Panc1 (cell line): Measurements from ENCODE around the gene COX5A. TPM values are rescaled to one million over a fixed set of nuclear protein-coding genes. Genes with fewer than 3 reads are reported as not detected.

Experiments
- ATAC-seq: fragments of 200-7000 bp; cut with Tn5 transposase; 2 replicates; pipeline ENCODE4 v1.9.1; 2020; ENCODE audit warnings: mild to moderate bottlenecking, moderate library complexity
- BruUV-seq: library from RNA; stranded (reverse); fragments of 400-500 nt; replicated peaks from 2 replicates; lab custom pipeline; 2021; lab: Mats Ljungman, UMichigan
- CTCF ChIA-PET: fragments of 300-600 bp; sonication (Branson Sonifier 250); formaldehyde crosslinking; loops from one replicate; lab custom pipeline; 2022; ENCODE audit warnings: antibody characterized with exemption; lab: Charles Lee
- POLR2A ChIA-PET: fragments of 300-600 bp; sonication (Branson Sonifier 250); formaldehyde crosslinking; loops from one replicate; lab custom pipeline; 2022; ENCODE audit warnings: antibody characterized with exemption; lab: Charles Lee
- DNase-seq: peaks from one replicate; pipeline ENCODE4 v3.0.0-alpha.2; 2010; ENCODE audit warnings: low read depth, low spot score
- H3K27ac ChIP-seq: 2 replicates; pipeline ENCODE4 v1.5.1; 2011; ENCODE audit warnings: mild to moderate bottlenecking, low read length, inconsistent platforms
- H3K27me3 ChIP-seq: fragments of 200-500 bp; sonication (Bioruptor generic); 2 replicates; pipeline ENCODE4 v1.6.0; 2014; ENCODE audit warnings: low read length, inconsistent platforms; ENCODE audit not compliant: control insufficient read depth, insufficient read depth
- H3K36me3 ChIP-seq: fragments of 200-500 bp; sonication (Bioruptor generic); 2 replicates; pipeline ENCODE4 v1.5.1; 2014; ENCODE audit warnings: inconsistent platforms, mild to moderate bottlenecking, low read length, moderate library complexity; ENCODE audit not compliant: control insufficient read depth, insufficient read depth
- H3K4me1 ChIP-seq: 2 replicates; pipeline ENCODE4 v1.5.1; 2011; ENCODE audit warnings: inconsistent platforms, mild to moderate bottlenecking, low read length, moderate library complexity; ENCODE audit not compliant: control insufficient read depth, insufficient read depth
- H3K4me3 ChIP-seq, 2 experiments: 2 replicates each; pipeline ENCODE4 v1.5.1; 2011 to 2012; ENCODE audit warnings: low read depth in 2 of 2, low read length in 2 of 2, mild to moderate bottlenecking in 2 of 2, inconsistent platforms in 1 of 2, moderate library complexity in 1 of 2
- H3K9me3 ChIP-seq: fragments of 200-500 bp; sonication (Bioruptor generic); 2 replicates; pipeline ENCODE4 v1.5.1; 2014; ENCODE audit warnings: low read depth, mild to moderate bottlenecking, inconsistent platforms, low read length, moderate library complexity; ENCODE audit not compliant: control insufficient read depth, insufficient read depth
- CTCF ChIP-seq: fragments of 450-650 bp; IDR thresholded peaks from 2 replicates; pipeline ENCODE4 v1.5.1; 2017; ENCODE audit warnings: mild to moderate bottlenecking
- POLR2AphosphoS5 ChIP-seq: IDR thresholded peaks from 2 replicates; pipeline ENCODE4 v1.6.1; 2012; ENCODE audit warnings: mild to moderate bottlenecking, low read depth, low read length, moderate library complexity
- SIN3A ChIP-seq: IDR thresholded peaks from 2 replicates; pipeline ENCODE4 v1.6.1; 2012; ENCODE audit warnings: low read depth, mild to moderate bottlenecking, low read length, moderate library complexity, borderline replicate concordance; ENCODE audit not compliant: insufficient read depth
- TCF7L2 ChIP-seq: IDR thresholded peaks from 2 replicates; pipeline ENCODE4 v1.6.1; 2011; ENCODE audit warnings: mild to moderate bottlenecking, low read depth, low read length, inconsistent platforms
- in situ Hi-C: cut with HindIII; loops from 2 replicates; pipeline ENCODE4 v1.10.0; 2016; ENCODE audit warnings: low sequenced_read_pairs, low pct_unique_long_range_greater_than_20kb
- intact Hi-C: fragments of 100-400 bp; cut with micrococcal nuclease; formaldehyde crosslinking; loops from one replicate; pipeline ENCODE4 v1.10.0; 2022; ENCODE audit not compliant: unreplicated experiment
- total RNA-seq: library from RNA; stranded (reverse); gene quantifications from one replicate; pipeline ENCODE4 v1.2.1, GENCODE V29; 2021; ENCODE audit not compliant: unreplicated experiment
- TF ChIP-seq, protein P1 (sequence below), 2 experiments: IDR thresholded peaks; 2 replicates each; pipeline ENCODE4 v1.6.1; 2011 to 2012; ENCODE audit warnings: low read depth in 2 of 2, control low read depth in 1 of 2, low read length in 1 of 2, mild to moderate bottlenecking in 1 of 2, moderate library complexity in 1 of 2; ENCODE audit not compliant: insufficient read depth in 1 of 2

The COX5A gene
- total RNA-seq, 1 experiment from 2014 or later = 353 TPM

DNA sequence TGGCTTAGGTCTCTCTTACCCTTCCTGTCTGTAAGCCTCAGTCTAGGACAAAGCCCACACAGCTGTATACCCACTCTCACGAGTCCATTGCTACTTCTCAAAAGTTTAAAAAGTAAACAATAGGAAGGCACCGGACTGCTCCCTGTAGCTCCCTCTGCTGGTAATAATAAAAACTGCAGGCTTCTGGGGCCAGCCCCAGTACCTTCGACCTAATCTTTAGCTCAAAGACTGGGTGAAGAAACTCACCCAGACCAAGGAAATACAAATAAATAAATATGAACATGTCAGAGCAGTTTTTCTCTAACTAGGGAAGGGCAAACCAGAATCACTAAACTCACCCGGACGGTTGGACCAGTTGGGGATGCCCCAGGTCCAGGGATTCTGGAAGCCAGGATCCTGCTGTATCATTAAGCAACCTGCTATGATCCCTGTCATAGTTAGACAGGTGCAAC, 36.2 kb downstream of the COX5A start:
- POLR2A ChIA-PET = interaction anchor here (0.5 kb wide), 1 partner anchor 24 kb away, joined by 5 read pairs; no protein-coding TSS in a partner anchor
- BruUV-seq = no TSS peak
- Histone ChIP-seq H3K27ac (no peak overlapping the region), H3K4me3 (no peak overlapping the region), H3K36me3 (peaks cover 18% of the 10 kb centered on the region; the same call in 1 of the 2 replicates), H3K4me1 (peaks cover 7% of the 10 kb centered on the region; the same call in 1 of the 2 replicates), H3K9me3 (no peaks in the 10 kb centered on the region), H3K27me3 (no peaks in the 10 kb centered on the region)
- TF ChIP-seq CTCF (peak; percentile 97), SIN3A (no peak), POLR2AphosphoS5 (peak; percentile 18; the same call in 1 of the 2 replicates), TCF7L2 (no peak)
- intact Hi-C loops = no loop called here
- ATAC-seq (peak; percentile 52), DNase-seq (peak; percentile 54)
- in situ Hi-C loops = no loop called here
- CTCF ChIA-PET = interaction anchor here (0.5 to 1.6 kb wide), 12 partner anchors 13 to 238 kb away, joined by 3 to 12 read pairs (median 4); partner anchors contain the start of gene COX5A

- H3K4me3 ChIP-seq = no peak overlapping the region
- in situ Hi-C loops = no loop called here
- no peaks in the 10 kb centered on the region for H3K27me3 ChIP-seq
- TF ChIP-seq TCF7L2 (no peak), CTCF (no peak), POLR2AphosphoS5 (no peak; the same call in 1 of the 2 replicates), SIN3A (no peak)
- TF ChIP-seq, protein P1, sequence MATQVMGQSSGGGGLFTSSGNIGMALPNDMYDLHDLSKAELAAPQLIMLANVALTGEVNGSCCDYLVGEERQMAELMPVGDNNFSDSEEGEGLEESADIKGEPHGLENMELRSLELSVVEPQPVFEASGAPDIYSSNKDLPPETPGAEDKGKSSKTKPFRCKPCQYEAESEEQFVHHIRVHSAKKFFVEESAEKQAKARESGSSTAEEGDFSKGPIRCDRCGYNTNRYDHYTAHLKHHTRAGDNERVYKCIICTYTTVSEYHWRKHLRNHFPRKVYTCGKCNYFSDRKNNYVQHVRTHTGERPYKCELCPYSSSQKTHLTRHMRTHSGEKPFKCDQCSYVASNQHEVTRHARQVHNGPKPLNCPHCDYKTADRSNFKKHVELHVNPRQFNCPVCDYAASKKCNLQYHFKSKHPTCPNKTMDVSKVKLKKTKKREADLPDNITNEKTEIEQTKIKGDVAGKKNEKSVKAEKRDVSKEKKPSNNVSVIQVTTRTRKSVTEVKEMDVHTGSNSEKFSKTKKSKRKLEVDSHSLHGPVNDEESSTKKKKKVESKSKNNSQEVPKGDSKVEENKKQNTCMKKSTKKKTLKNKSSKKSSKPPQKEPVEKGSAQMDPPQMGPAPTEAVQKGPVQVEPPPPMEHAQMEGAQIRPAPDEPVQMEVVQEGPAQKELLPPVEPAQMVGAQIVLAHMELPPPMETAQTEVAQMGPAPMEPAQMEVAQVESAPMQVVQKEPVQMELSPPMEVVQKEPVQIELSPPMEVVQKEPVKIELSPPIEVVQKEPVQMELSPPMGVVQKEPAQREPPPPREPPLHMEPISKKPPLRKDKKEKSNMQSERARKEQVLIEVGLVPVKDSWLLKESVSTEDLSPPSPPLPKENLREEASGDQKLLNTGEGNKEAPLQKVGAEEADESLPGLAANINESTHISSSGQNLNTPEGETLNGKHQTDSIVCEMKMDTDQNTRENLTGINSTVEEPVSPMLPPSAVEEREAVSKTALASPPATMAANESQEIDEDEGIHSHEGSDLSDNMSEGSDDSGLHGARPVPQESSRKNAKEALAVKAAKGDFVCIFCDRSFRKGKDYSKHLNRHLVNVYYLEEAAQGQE (IDR thresholded peaks at IDR 0.05; ENCODE audit: insufficient read depth in 1 of 2, low read depth in 2 of 2, low read length in 1 of 2) = no peak
- H3K27ac ChIP-seq = no peak overlapping the region
- H3K9me3 ChIP-seq = no peaks in the 10 kb centered on the region
- ATAC-seq (peak; percentile 33; the same call in 1 of the 2 replicates), DNase-seq (no peak)
- peaks cover 4% of the 10 kb centered on the region; the same call in 1 of the 2 replicates for H3K36me3 ChIP-seq
- intact Hi-C loops = no loop called here
- no peaks in the 10 kb centered on the region for H3K4me1 ChIP-seq
- ChIA-PET POLR2A (interaction anchor here (0.5 to 1.1 kb wide), 3 partner anchors 41 to 71 kb away, joined by 3 to 7 read pairs (median 3); no protein-coding TSS in a partner anchor), CTCF (no interaction called here)
- BruUV-seq = no TSS peak
Measured at GRCh38 chr15:74897300-74897701, 40.6 kb downstream of the COX5A start.
